TTC549 (cell line): ENCODE measurements around the gene GRM8.
"Not testable (repeated sequence)": the region's sequence is repeated elsewhere in the genome, so short reads cannot be mapped to it uniquely, and the experiment has no call there.

ENCODE experiments used
- FAIRE-seq: peaks from 2 replicates; lab custom pipeline; 2012; peaks lifted over from hg19 to GRCh38; lab: Jason Lieb, UNC

Gene GRM8

GRCh38 chr7:127029823-127030222, 222.9 kb downstream of the GRM8 start:
- FAIRE-seq, result no peak

DNA sequence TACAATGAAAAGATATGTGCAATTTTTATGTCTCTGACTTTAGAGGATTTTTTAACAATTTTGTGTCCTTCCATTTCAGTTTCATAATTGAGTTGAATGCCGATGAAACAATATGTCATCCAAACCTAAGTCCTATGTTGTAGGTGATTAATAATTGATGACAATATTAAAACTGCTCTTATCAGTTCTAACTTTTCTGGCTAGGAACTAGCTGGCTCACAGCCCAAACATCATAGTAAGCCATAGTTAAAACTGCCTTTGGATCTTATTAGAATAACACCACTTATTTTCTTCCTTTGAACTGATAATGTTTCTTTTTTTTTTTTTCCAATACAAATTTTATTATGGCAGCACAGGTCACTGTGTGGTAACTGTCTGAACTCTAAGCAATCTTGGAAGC, 230.9 kb downstream of the GRM8 start:
- FAIRE-seq, result no peak

GRCh38 chr7:127021019-127021738, 231.6 kb downstream of the GRM8 start:
- no peak for FAIRE-seq

GRCh38 chr7:127018889-127019288, 233.9 kb downstream of the GRM8 start:
- FAIRE-seq, result no peak

DNA sequence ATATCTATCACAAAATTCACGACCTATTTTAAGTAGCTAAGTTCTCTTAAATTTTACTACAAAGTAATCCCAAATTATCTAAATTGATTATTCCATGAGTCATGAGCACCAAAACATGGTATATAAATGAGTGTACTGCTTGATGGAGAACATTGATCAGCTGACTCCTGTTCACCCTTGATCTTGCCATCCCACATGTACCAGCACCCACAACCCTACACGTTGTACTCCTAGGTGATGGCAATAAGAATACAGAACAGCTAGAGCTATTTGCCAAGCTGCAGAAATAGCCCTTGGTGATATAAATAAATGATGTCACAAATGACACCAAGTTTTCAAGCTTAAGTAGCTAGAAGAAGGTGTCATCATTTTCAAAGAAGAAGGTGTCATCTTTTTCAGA, 235.5 kb downstream of the GRM8 start:
- no peak for FAIRE-seq

GRCh38 chr7:127000725-127001124, 252.0 kb downstream of the GRM8 start:
- no peak for FAIRE-seq

DNA sequence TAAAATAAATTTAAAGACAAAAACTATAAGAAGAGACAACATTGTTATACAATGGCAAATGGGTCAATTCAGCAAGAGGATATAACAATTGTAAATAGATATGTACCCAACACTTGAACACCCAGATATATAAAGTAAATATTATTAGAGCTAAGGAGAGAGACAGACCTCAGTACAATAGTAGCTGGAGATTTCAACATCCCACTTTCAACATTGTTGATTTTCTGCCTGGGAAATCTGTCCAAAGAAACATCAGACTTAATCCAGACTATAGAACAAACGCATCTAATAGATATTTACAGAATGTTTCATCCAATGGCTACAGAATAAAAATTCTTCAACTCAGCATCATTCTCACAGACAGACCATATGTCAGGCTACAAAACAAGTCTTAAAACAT, 256.1 kb downstream of the GRM8 start:
- no peak for FAIRE-seq

DNA sequence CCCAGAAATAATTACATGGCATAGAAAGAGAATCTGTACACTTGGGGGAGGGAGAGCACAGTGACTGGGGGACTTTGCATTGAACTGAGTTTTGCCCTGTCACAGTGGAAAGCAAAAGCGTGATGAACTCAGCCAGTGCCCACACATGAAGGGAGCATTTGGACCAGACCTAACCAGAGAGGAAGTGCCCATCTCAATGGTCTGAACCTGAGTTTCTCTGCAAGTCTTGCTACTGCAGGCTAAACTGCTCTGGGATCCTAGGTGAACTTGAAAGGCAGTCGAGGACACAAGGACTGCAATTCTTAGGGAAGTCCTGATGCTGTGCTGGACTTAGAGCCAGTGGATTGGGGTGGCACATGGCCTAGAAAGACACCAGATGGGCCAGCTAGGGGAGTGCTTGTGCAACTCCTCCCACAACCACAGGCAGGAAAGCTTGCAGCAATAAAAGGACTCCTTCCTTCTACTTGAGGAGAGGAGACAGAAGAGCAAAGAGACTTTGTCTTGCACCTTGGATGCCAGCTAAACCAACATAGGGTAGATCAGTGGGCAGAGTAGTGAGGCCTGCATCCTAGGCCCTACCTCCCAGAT, 259.0 kb downstream of the GRM8 start:
- no peak for FAIRE-seq

DNA sequence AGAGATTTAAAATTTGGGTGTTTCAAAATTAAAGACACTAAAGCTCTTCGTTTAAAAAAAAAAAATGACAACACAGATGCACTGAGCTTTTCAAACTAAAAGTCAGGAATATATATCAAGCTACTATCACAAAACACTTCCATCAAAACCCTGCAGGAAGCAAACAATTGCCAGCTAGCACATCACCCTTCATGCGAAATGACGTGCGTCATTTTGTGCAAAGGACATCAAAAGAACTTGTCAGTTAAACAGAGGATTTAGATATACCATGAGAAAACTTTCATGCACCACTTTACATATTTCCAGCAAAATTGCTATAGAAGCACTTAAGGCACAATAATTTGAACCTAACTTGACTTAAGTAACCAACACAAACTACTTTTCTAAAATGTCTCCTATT, 264.7 kb downstream of the GRM8 start:
- no peak for FAIRE-seq

- no peak for FAIRE-seq
Measured at GRCh38 chr7:126979722-126980121, 273.0 kb downstream of the GRM8 start.

DNA sequence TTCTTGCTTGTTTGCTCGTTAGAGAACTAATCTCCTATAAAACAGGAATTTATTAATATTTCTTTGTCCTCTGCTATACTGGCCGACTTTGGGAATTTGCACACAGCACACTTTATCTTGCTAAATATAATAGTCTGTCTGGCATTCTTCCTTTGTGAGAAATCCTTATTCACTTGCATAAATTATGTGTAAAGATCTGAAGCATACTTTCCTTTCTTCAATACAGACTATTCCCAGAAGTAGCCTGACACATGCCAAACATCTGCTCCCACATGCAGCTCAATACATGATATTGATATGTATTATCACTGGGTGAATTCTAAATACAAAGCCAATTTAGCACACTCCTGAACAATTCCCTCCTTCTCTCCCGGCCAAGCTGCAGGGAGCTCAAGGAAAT, 273.9 kb downstream of the GRM8 start:
- FAIRE-seq, result no peak

GRCh38 chr7:126973066-126973465, 279.7 kb downstream of the GRM8 start:
- FAIRE-seq, result no peak

DNA sequence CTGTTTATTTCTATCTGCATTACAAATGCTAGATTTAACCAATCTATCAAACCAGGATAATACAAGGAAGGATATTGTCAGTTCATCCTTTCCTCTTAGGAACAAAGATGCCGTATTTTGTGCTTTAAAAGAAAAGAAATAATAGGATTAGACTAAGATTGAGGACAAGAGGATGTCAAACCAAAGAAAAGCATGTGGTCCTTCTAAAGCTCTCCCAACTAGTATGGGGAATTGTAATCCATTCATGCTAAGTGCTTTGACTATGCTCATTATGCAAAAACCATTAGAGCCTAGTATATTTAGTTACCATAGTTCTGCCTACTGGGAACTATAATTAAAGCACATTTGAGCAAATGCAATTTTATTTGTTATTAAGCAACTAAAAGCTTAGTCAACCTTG, 280.2 kb downstream of the GRM8 start:
- FAIRE-seq, result no peak

DNA sequence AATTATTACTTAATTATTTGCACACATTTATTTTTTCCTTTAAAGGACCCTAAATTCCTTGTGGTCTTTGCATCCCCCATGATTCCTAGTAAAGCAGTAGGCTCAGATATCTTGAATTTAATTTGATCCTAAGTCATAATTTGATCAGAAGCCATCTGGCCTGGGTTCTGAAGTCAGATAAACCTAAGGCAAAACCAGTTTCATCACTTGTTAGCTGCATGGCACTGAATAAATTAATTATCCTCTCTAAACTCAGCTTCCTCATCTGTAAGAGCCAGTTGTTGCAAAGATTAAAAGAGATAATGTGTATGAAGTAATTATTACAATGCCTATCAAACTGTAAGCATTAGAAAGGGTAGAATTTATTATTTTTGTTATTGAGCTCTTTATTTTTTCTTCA, 293.1 kb downstream of the GRM8 start:
- no peak for FAIRE-seq

DNA sequence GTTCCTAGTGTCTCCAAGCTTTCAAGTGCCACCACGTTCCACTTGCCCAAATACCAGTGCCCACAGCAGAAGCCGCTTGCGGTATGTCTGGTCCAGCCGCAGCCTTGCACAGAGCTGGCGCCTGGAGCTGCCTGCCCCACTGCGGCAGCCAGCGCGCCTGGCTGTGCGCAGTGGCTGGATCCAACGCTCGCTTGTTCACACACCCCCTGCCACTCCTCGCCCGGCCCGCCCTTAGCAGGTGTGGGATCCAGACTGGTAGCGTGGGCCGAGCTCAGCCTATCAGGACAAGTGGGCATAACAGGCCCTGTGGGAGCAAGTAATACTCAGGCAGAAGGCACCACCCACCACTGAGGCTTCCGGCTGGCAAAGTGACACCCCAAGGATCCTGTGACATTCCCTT, 294.4 kb downstream of the GRM8 start:
- FAIRE-seq, result no peak

GRCh38 chr7:126957443-126957842, 295.3 kb downstream of the GRM8 start:
- FAIRE-seq, result no peak

DNA sequence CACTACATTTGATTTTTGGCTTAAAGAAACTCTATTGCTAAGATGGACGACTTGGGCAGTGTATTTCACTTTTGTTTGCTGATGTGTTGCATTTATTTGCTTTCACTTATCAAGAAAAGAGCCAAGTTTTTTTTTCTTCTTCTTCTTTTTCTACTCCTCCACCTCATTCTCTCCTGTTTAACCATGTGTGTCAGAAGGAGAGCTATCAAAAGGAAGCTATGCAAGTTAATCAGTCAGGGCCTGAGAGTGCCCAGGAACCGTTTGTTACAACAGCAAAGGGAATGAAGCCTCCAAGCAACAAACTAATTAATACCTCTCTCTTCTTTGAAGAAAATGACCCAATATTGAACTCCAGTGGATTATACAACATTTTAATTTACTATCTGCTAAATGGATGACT, 299.3 kb downstream of the GRM8 start:
- FAIRE-seq, result no peak

DNA sequence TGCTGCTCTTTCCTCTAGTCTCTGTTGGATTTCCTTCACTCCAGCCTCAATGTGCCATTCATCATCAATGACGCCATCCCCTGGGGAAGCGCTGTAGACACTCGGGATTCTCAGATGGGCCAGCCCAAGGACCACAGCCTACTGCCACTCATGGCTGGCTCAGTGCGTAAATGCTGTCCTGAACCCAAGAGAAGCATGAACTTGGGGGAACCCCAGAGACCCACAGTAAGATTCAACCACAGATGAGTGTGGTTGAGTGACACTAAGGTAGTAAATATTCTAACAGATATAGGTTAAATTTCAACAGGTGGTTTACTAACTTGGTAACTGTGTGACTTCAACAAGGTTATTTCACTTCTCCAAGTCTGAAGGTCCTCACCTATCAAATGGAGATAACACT, 304.1 kb downstream of the GRM8 start:
- FAIRE-seq, result no peak

DNA sequence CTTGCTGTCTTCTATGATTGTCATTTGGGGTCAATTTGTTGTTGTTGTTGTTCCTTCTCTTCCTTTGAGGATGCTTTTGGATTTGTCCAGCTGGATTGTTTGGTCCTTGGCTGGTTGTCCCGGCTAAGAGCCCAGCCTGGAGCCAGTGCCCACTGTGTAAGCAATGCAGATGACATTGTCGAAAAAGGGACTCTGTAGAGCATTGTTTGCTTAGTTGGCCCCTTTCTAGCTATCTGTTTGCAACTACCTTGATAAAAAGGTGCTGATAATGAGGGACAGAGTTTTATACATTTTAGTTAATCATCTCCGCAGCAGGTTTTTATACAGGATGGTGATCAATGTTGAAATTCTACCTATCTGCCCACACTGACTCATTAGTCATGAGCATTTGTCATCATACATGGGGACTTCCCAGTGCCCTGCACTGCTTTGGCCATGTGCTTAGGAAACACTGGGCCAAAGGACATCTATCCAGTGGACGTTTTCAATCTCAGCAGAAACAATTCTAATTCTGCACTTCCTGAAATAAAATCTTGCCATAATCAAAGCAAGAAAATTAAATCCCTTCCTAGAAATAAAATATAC, 311.9 kb downstream of the GRM8 start:
- FAIRE-seq, result no peak

DNA sequence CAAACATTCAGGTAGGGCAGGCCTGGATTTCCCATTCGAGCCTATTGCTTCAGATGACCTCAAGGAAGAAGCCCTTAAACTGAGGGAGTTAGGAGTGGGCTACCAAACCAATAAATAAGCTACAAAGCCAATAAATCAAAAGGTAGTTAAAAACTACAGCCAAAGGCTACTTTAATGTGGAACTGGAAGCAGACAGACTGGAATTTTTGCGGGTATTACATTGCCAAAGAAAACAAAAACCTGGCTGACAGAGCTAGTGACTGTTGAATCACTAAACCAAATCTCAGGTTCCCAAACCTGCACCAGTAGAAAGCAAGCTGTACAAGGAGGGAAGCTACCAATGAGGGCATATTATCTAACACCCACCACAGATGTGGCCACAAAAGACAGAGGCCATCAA, 315.6 kb downstream of the GRM8 start:
- FAIRE-seq, result no peak

DNA sequence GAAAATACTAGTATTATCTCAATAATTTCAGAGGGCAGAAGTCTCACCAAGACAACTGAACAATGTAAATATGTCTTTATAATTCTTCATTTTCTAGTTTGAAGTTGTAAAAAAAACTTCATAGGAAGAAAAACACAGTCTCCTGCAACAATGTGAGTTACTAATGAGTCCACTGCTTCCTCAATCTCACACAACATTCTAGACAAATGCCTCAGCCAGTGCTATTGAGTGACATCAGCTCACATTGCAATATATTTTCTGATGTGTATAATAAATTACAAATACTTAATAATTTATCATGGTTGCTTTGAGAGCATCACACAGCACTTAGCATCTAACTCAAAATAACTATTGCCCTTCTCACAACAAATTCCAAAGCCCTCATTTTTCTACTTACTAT, 321.2 kb downstream of the GRM8 start:
- no peak for FAIRE-seq

GRCh38 chr7:126930166-126930565, 322.6 kb downstream of the GRM8 start:
- FAIRE-seq, result no peak

DNA sequence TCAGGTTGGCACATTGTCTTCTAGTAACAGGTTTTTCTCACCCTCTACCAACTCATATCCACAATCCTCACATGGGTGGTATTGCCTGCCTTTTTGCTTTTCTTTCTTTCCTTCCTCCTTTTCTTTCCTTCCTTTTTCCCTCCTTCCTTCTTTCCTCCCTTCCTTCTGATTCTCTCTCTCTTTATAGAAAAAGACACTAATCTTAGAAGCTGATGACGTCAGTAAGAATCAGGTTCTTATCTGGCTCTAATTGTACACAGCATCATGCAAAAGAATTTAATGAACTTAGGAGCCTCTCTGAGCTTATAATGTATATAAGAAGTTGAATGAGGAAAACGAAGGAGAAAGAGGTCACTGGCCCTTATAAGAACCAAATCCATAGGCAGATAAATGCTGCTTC, 328.3 kb downstream of the GRM8 start:
- FAIRE-seq, result no peak

GRCh38 chr7:126911627-126912026, 341.1 kb downstream of the GRM8 start:
- not testable (repeated sequence) for FAIRE-seq
